ENCODE data around the gene TNNI3K. TPM values are rescaled to one million over a fixed set of nuclear protein-coding genes. Genes with fewer than 3 reads are reported as not detected.

The TNNI3K gene
- total RNA-seq, 1 donor from 2014 or later, result not detected

GRCh38 chr1:74223453-74223852 lies 11.7 kb upstream of the TNNI3K start:
- TF ChIP-seq POLR2A (IDR thresholded peaks at IDR 0.05) (no peak), POLR2AphosphoS5 (IDR thresholded peaks at IDR 0.05; ENCODE audit: insufficient read depth in 1 of 2, low read depth in 1 of 2) (no peak), CTCF (IDR thresholded peaks at IDR 0.05) (no peak)
- no peaks in the 10 kb centered on the region for H3K36me3 ChIP-seq
- H3K4me1 ChIP-seq, result no peaks in the 10 kb centered on the region
- intact Hi-C loops (cut with DNase I), result no loop called here
- DNase-seq (ENCODE audit: extremely low spot score in 2 of 2), result no peak
- no peak overlapping the region for H3K4me3 ChIP-seq
- peaks cover 8% of the 10 kb centered on the region for H3K9me3 ChIP-seq
- no peaks in the 10 kb centered on the region for H3K27me3 ChIP-seq
- no peak overlapping the region for H3K27ac ChIP-seq

- intact Hi-C loops (cut with DNase I), result no loop called here
- H3K27me3 ChIP-seq, result no peaks in the 10 kb centered on the region
Observed at GRCh38 chr1:74236440-74236839, 1.3 kb downstream of the TNNI3K start.

GRCh38 chr1:74237035-74237434 lies 1.8 kb downstream of the TNNI3K start:
- TF ChIP-seq CTCF (IDR thresholded peaks at IDR 0.05) (no peak), POLR2A (IDR thresholded peaks at IDR 0.05) (no peak), POLR2AphosphoS5 (IDR thresholded peaks at IDR 0.05; ENCODE audit: insufficient read depth in 1 of 2, low read depth in 1 of 2) (no peak)
- H3K36me3 ChIP-seq, result no peaks in the 10 kb centered on the region
- no peak overlapping the region for H3K27ac ChIP-seq
- no peaks in the 10 kb centered on the region for H3K4me1 ChIP-seq
- intact Hi-C loops (cut with DNase I), result no loop called here
- no peaks in the 10 kb centered on the region for H3K27me3 ChIP-seq
- H3K4me3 ChIP-seq, result no peak overlapping the region
- no peak for DNase-seq (ENCODE audit: extremely low spot score in 2 of 2)
- H3K9me3 ChIP-seq, result no peaks in the 10 kb centered on the region

More at GRCh38 chr1:74236440-74236839, 1.3 kb downstream of the TNNI3K start:
- TF ChIP-seq CTCF (IDR thresholded peaks at IDR 0.05), result no peak
- TF ChIP-seq POLR2A (IDR thresholded peaks at IDR 0.05), result no peak
- TF ChIP-seq POLR2AphosphoS5 (IDR thresholded peaks at IDR 0.05; ENCODE audit: insufficient read depth in 1 of 2, low read depth in 1 of 2), result no peak
- H3K36me3 ChIP-seq, result no peaks in the 10 kb centered on the region
- no peak for DNase-seq (ENCODE audit: extremely low spot score in 2 of 2)
- no peaks in the 10 kb centered on the region for H3K9me3 ChIP-seq
- no peak overlapping the region for H3K4me3 ChIP-seq
- H3K4me1 ChIP-seq, result no peaks in the 10 kb centered on the region
- H3K27ac ChIP-seq, result no peak overlapping the region

- no peak for DNase-seq (ENCODE audit: extremely low spot score in 2 of 2)
- Histone ChIP-seq H3K27me3 (no peaks in the 10 kb centered on the region), H3K27ac (no peak overlapping the region), H3K36me3 (no peaks in the 10 kb centered on the region), H3K4me1 (no peaks in the 10 kb centered on the region), H3K4me3 (no peak overlapping the region), H3K9me3 (no peaks in the 10 kb centered on the region)
- no peak for TF ChIP-seq POLR2A (IDR thresholded peaks at IDR 0.05)
- TF ChIP-seq CTCF (IDR thresholded peaks at IDR 0.05), result no peak
- TF ChIP-seq POLR2AphosphoS5 (IDR thresholded peaks at IDR 0.05; ENCODE audit: insufficient read depth in 1 of 2, low read depth in 1 of 2), result no peak
- intact Hi-C loops (cut with DNase I), result no loop called here
Observed at GRCh38 chr1:74237787-74238186, 2.6 kb downstream of the TNNI3K start.

- intact Hi-C loops (cut with DNase I), result no loop called here
- TF ChIP-seq POLR2AphosphoS5 (IDR thresholded peaks at IDR 0.05; ENCODE audit: insufficient read depth in 1 of 2, low read depth in 1 of 2) (no peak), CTCF (IDR thresholded peaks at IDR 0.05) (no peak), POLR2A (IDR thresholded peaks at IDR 0.05) (no peak)
- no peak overlapping the region for H3K4me3 ChIP-seq
- H3K27ac ChIP-seq, result no peak overlapping the region
- no peaks in the 10 kb centered on the region for H3K36me3 ChIP-seq
- no peaks in the 10 kb centered on the region for H3K9me3 ChIP-seq
- no peaks in the 10 kb centered on the region for H3K27me3 ChIP-seq
- no peak for DNase-seq (ENCODE audit: extremely low spot score in 2 of 2)
- H3K4me1 ChIP-seq, result no peaks in the 10 kb centered on the region
Observed at GRCh38 chr1:74245168-74245772, 10.1 kb downstream of the TNNI3K start.
